HL-60 (cell line): ENCODE data around the gene ATP7A.
"Not testable (repeated sequence)": the region's sequence is repeated elsewhere in the genome, so short reads cannot be mapped to it uniquely, and the experiment has no call there.

Source experiments
- DNase-seq, 2 experiments: peaks; one replicate each; pipeline ENCODE4 v3.0.0-alpha.2; 2010 to 2020; ENCODE audit warnings: low read depth in 1 of 2, low spot score in 1 of 2
- H3K27ac ChIP-seq: fragments of 250-450 bp; sonication (Bioruptor Pico); replicated peaks from 2 replicates; pipeline ENCODE4 v1.5.1; 2020; ENCODE audit warnings: mild to moderate bottlenecking, moderate library complexity
- H3K27me3 ChIP-seq: fragments of 250-450 bp; sonication (Bioruptor Pico); 2 replicates; pipeline ENCODE4 v1.5.1; 2021; ENCODE audit warnings: mild to moderate bottlenecking, moderate library complexity; ENCODE audit not compliant: insufficient read depth, poor library complexity, severe bottlenecking
- H3K4me3 ChIP-seq: replicated peaks from 2 replicates; pipeline ENCODE4 v1.5.1; 2011; ENCODE audit warnings: mild to moderate bottlenecking, control low read depth, low read length; ENCODE audit not compliant: insufficient read depth
- GABPA ChIP-seq: IDR thresholded peaks from 2 replicates; pipeline ENCODE4 v1.6.1; 2012; ENCODE audit warnings: low read depth
- POLR2AphosphoS5 ChIP-seq: IDR thresholded peaks from 2 replicates; pipeline ENCODE4 v1.6.1; 2012; ENCODE audit warnings: low read depth
- REST ChIP-seq: IDR thresholded peaks from 2 replicates; pipeline ENCODE4 v1.6.1; 2012; ENCODE audit warnings: low read depth; ENCODE audit not compliant: insufficient replicate concordance
- SPI1 ChIP-seq: IDR thresholded peaks from 2 replicates; pipeline ENCODE4 v1.6.1; 2012; ENCODE audit warnings: low read depth, mild to moderate bottlenecking, borderline replicate concordance
- TF ChIP-seq, protein P1 (sequence below): IDR thresholded peaks from one replicate; pipeline ENCODE4 v1.5.1; 2011; ENCODE audit warnings: low read length, control low read depth, inconsistent platforms; ENCODE audit not compliant: insufficient read depth

The ATP7A gene

GRCh38 chrX:77936299-77936698 lies 25.8 kb downstream of the ATP7A start:
- TF ChIP-seq GABPA (no peak), SPI1 (no peak), POLR2AphosphoS5 (no peak), REST (no peak)
- TF ChIP-seq, protein P1, sequence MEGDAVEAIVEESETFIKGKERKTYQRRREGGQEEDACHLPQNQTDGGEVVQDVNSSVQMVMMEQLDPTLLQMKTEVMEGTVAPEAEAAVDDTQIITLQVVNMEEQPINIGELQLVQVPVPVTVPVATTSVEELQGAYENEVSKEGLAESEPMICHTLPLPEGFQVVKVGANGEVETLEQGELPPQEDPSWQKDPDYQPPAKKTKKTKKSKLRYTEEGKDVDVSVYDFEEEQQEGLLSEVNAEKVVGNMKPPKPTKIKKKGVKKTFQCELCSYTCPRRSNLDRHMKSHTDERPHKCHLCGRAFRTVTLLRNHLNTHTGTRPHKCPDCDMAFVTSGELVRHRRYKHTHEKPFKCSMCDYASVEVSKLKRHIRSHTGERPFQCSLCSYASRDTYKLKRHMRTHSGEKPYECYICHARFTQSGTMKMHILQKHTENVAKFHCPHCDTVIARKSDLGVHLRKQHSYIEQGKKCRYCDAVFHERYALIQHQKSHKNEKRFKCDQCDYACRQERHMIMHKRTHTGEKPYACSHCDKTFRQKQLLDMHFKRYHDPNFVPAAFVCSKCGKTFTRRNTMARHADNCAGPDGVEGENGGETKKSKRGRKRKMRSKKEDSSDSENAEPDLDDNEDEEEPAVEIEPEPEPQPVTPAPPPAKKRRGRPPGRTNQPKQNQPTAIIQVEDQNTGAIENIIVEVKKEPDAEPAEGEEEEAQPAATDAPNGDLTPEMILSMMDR, result no peak
- Histone ChIP-seq H3K27ac (no peak overlapping the region), H3K27me3 (no peaks in the 10 kb centered on the region), H3K4me3 (no peak overlapping the region)
- no peak for DNase-seq

- TF ChIP-seq POLR2AphosphoS5, result no peak
- TF ChIP-seq GABPA, result no peak
- no peak for TF ChIP-seq SPI1
- TF ChIP-seq, protein P1, result no peak
- TF ChIP-seq REST, result no peak
- Histone ChIP-seq H3K27ac (no peak overlapping the region), H3K4me3 (no peak overlapping the region), H3K27me3 (no peaks in the 10 kb centered on the region)
- no peak for DNase-seq
Measured at GRCh38 chrX:77937291-77937690, 26.8 kb downstream of the ATP7A start.

GRCh38 chrX:77938083-77938680 lies 27.7 kb downstream of the ATP7A start:
- Histone ChIP-seq H3K27ac (no peak overlapping the region), H3K27me3 (no peaks in the 10 kb centered on the region), H3K4me3 (no peak overlapping the region)
- TF ChIP-seq SPI1, result no peak
- TF ChIP-seq, protein P1, result no peak
- TF ChIP-seq REST, result no peak
- no peak for TF ChIP-seq POLR2AphosphoS5
- no peak for DNase-seq

DNA sequence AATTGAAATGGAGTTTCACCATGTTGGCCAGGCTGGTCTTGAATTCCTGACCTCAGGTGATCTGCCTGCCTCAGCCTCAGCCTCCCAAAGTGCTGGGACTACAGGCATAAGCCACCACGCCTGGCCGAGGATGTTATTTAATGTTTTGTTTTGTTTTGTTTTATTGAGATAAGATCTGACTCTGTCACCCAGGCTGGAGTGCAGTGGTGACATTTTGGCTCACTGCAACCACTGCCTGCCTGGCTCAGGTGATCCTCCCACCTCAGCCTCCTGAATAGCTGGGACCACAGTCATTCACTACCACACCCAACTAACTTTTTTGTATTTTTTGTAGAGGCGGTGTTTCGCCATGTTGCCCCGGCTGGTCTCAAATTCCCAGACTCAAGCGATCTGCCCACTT lies 34.5 kb downstream of the ATP7A start:
- not testable (repeated sequence) for H3K27ac ChIP-seq, DNase-seq, H3K4me3 ChIP-seq, H3K27me3 ChIP-seq
